ENCODE measurements around the gene SAP30L.

Gene SAP30L

DNA sequence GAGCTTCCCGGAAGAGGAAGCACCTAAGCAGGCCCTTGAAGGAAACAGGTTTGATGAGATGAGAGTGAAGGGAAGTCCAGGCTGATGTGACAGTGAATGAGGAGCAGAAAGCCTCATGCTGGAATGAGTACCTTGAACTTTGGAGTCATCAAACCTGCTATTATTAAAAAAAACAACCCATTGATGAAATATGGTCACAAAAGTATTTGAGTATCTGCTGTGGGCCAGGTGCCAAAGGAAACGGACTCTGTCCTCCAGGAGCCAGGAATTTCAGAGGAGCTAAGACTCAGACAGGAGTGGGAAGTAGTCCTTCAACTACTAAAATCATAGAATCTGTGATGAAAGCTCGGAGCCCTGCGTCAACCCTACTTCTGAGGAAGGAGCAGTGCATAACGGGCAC lies 20.4 kb downstream of the SAP30L start:
- no peak for DNase-seq

DNA sequence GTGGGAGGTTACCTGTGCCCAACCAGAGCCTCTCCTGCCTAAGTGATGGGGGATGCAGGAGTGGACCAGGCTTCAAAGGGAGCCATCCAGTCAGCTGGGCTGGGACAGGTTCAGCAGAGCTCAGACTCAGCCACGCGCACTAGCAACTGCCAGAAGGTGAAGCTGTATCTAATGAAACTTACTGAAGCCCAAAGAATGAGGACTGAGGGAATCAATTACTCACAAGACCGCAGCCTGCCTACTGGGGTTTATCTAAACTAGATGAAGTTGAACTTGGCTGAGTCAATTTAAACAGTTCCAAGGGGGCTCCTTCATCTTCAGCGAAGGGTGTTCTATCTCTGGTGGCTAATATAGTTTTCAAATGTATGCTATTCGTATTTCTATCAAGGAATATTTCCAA lies 20.9 kb downstream of the SAP30L start:
- no peak for DNase-seq

DNA sequence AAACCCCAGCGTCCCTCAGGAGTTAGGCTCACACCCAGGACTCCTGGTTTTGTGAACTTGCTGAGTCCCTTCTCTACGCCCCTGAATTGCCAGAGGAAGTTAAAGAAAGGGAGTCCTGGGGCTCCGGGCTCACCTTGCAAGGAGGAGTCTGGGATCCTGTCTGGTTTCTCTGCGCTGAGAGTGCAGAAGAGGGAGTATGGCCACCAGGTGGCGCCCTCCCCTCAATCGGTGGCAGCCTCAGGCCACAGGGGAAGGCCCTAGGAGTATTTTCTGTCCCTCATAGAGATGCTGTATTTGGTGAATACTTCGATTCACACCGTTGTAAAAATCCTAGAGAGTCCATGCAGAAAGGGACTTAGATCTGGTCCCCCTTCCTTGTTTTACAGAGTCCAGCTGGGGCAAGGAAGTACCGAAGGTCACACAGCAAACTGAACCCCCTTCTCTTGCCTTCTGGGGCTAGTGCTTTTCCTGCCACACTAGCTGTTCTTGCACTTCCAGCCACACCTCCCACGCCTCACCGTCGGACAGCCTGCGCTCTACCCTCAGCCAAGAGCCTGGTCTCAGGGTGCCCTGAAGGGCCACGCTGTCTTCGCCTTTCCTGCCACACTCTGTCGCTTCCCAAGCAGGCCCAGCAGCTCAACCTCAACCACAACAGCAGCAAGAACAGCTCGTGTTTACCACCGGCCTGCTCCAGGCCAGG lies 22.0 kb downstream of the SAP30L start:
- peak; percentile 50 to 58 for DNase-seq

DNA sequence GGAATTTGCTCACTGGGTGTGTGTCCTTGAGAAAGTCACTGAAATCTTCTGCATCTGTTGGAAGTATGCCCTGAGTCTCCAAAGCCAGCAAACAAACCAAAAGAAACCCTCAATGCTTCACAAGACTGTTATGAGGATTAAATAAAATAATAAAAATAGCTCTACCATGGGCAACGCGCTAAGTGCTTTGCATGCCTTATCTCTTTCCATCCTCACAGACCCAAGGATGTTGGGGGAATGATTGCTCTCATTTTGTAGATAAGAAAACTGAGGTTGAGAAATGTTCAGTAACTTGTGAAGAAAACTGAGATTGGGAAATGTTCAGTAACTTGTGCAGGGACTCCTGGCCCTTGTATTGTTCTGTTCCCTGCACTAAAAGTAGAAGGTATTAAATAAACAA lies 24.3 kb downstream of the SAP30L start:
- DNase-seq, result no peak

DNA sequence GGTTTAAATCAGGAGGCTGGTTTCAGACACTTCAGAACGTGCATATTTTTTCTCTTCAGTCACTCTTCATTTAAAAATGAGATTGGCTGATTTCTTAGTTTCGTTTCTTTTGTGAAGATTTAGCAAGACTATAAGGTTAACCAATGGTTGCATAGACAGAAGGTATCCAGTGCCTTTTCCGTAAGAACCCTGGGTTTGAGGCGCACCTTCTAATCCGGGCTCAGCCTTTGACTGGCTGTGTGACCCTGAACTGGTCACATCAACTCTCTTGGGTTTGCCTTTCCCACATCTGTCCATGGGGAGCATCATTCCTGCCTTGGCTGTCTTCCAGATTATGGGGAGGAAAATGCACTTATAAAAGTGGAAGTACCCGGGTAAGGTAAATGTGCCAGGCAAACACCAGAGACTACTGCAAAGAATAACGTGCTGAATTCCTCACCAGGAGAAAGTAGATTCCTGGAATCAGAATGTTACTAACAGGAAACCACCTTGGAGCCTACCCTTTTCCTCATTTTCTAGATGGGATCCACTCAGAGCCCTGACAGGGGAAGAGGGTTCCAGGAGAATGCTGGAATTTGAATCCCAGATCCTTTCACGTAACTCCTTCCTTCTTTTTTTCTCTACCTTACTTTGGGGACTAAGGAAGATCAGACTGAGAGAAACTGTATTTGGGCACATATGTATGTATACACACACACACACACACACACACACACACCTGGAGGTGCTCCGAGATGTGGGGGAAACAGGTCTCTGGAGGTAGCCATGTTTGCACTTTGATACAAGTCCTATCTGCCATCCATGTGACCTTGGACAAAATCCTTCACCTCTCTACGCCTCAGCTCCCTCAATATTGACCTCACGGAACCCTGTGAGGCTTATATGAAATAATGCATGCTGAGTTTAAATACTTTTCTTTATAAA lies 25.4 kb downstream of the SAP30L start:
- DNase-seq, result no peak

DNA sequence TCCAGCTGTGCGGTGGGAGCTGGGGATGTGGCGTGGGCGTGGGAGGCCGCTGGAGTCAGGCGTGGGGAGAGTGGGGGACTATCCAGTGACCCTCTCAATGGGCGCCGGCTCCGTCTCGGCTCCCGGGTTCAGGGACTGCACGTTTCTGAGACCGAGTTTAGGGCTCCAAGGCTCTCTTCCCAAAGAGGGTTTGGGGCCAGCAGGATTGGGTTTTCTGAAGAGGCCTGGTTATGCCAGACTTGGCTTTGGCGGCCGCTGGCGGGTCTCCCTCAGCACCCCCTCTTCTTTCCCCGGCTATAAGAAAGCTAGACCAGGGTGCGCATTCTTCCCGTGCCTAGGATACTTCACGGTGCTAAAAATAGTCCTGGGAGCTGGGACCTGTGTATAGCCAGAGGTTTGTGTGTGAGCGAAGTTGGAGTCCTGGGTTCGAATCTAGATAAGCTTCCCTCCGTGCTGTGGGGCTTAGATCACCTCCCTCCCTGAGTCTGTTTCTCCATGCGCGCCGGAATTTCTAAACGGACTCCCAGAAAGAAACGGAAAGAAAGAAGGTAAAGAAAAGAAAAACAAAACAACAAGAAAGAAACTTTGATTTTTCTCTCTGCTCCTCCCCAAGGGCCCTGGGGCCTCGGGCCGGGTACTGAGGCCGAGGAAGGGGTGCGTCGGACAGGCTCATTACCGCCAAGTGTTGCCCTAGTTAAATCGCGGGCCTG lies 27.2 kb downstream of the SAP30L start:
- no peak for DNase-seq

DNA sequence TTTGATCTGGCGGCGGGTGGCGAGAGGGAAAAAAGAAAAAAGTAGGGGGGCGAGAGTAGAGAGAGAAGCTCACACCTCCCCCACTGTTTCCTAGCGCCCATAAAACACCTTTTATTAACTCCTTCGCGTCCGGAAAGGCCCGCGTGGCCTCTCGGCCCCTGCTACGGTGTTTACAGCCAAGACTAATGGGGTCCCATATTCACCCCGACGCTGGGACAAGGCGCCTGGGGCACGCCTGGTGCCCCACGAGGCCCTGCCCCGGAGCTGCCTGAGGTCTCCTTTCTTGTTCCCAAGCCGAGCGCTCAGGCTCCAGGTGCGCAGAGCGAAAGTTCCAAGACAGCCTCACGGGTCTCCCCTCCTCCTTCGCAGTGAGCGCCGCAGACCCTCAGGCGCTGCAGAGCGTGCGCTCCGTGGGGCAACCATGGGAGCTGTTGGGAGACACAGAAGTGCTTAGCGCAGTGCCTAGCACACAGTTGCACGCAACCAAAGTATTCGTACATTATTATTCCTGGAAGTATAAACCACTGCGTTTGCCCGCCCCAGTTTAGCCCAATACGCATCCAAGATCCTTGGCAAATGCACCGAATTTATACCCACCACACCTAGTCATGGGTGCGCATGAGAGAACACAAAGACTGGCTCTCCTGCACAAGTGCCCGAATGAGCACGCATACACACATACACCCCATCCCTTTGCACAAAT lies 27.9 kb downstream of the SAP30L start:
- no peak for DNase-seq

DNA sequence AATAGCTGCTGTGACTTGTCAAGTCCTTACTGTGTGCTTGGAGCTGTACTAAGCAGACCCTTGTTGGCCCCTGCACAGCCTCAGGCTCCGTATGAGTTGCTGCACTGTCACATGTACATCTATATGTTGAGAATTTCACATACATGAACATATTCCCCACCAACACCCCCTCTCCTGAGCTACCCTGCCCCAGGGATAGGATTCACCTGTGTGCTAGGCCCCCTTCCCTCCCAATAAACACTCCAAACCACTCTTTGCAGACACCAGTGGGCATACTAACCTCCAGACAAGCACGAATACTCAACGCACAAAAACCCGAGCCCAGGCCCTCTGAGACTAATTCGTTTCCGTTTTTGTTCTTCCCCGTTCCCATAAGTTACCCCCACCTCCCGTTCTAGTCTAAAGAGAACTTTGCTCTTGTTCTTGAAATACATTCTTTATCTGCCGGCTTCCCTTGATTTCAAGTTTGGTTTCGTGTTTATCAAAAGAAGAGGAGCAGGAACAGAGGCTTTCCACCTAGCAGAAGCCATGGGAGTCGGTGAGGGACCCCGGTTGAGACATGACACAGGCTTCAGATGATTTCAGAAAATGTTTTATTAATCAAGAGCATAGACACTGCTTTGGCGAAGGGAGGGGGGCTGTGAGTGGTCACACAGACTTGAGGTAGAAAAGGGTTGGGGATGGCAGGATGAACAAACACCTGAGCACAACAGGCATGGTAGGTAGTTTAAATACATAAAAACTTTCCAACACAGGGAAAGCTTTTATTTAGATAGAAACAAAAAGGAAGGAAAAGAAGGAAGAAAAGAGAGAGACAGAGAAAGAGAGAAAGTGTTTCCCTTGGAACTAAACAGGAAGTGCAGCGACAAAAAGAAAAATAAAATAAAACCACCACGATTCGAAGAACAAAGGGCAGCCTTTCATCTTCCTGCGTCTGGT lies 28.9 kb downstream of the SAP30L start:
- no peak for DNase-seq

DNA sequence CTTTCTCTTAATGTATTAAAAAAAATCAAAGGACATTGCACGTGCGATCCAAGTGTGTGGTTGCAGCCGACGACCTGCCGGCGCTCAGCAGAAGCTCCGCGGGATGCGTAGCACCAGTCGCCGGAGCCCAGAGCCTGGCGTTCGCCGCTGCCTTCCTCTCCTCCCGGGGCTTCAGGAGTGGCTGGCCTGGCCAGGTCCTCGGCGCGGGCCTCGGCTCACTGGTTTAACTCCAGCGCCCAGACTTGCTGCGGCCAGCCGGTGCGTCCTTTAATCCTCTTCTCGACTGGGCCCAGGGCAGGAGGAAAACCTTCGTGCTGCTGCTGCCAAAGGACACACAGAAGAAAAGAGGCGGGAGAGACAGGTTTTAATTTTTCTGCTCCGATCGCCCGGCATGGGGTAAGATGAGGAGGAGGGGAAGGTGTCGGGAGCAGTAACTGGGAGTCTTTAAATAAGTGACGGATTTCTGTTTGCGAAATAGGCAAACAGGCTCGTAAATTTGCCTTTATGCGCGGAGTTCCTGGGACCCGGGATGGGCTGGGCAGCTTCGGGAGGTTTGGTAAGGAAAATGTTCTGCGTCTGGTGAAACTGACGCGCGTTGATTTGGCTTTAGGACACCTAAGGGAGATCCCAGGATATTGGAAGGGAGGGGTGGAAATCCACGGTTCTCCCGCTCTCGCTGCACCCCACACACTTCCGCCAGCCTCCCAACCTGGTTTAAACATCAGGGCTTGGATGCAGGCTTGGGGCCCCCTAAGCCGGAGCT lies 30.0 kb downstream of the SAP30L start:
- no peak for DNase-seq

DNA sequence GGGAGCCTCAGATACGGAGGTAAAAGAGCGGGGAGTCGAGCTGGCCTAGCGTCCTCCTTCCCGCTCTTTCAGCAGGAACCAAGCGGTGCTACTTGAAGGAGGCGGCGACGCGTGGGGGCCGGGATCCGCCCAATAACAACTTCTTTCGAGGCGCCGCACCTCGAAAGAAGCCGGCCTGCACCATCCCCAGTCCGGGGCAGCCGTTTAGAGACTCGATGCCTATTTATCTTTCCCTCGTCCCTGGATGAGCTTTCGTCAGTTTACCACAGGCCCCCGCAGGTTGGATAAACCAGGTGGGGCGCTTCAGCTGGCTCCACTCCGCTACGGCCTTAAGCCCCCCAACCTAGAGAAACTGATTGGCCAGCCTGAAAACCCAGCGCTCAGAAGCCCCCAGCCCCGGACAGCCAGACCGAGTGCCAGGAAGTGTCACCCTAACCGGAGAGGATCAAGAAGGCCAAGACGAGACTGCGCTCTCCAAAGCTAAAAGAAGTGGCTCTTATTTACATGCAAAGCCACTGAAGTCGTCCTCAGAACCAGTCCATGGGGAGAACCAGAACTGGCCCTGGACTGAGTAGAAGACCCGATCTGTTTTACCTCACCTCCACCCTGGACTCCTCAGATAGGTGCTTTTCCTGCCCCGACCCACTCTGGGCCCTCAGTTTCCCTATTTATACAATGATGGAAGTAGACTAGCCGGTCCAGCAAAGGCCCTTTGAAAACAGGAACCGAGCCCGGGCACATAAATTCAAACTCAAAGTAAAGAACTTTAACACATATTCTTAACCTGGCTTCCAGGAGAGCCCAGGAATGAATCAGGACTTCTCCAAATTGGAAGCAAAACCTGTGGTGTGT lies 30.8 kb downstream of the SAP30L start:
- no peak for DNase-seq

DNA sequence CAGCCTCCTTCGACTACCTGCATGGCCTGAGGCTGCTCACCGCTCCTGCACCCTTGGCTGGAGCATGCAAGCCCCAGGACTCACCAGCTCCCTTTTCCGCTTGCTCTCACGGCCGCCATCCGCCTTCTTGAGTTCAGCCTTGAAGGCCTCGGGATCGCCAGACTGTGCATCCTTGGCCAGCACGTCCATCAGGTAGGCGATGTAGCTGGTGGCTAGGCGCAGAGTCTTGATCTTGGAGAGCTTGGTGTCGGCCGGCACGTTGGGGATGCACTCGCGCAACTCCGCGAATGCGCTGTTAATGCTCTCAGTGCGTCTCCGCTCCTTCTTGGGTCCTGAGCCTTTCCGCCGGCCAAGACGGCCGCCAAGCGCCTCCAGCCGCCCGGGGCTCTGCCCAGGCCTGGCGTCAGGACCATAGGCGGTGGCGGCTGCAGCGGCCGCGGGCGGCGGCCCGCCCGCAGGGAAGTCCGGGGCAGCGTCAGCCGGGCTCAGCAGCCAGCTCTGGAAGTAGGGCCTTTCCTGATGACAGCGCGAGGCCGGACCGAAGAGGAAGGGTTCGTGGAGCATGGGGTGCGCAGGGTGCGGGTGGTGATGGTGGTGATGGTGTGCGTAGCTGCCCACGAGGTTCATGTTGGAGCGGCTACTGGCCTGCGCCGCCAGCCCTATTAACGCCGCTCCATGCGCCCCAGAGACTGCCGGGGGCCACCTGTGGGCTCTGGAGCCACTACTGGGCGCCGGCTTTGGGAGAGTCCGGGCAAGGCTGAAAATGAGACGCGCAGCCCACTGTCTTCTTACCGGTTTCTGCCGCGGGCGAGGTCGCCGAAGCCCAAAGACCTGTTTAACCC lies 31.8 kb downstream of the SAP30L start:
- DNase-seq, result no peak

DNA sequence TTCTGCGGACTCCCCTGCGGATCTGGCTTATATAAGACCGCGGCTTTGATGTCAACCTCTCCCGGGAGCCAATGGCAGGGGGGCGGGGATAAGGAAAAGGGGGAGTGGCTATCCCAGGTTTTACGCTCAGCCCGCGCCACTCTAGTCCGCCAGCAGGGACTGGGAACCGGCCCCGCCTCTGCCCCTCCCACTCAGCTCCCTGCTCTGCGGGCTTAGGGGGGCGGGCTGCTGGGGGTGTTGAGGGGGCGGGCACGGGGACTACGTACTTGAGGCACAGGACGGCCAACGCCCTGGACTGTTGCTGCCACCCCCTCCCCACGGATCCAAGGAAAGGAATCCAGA lies 32.4 kb downstream of the SAP30L start, which contains the start of gene HAND1:
Gene HAND1 (minus strand): TSS at position 4 of the 342 bp plus-strand sequence. CDS start 219 bp downstream, outside the sequence.
- DNase-seq, result no peak

DNA sequence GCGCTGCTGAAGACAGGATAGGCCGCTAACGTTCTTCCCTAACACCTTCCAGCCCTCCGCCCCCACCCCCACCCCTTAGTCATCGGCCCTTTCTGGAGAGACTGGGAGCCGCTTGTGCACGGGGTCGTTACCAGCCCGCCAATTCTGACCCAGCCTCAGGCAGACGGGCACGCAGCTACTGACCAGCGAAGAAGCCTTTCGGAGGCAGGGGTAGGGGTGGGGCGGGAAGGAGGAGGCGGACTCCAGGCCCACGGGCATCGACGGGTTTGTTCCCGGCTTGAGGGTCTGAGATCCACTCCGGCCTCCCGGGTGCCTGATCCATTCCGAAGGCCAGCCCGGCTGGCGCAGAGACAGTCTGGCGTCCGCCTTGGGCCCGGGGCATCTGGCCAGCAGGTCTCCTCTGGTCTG lies 33.0 kb downstream of the SAP30L start:
- no peak for DNase-seq

DNA sequence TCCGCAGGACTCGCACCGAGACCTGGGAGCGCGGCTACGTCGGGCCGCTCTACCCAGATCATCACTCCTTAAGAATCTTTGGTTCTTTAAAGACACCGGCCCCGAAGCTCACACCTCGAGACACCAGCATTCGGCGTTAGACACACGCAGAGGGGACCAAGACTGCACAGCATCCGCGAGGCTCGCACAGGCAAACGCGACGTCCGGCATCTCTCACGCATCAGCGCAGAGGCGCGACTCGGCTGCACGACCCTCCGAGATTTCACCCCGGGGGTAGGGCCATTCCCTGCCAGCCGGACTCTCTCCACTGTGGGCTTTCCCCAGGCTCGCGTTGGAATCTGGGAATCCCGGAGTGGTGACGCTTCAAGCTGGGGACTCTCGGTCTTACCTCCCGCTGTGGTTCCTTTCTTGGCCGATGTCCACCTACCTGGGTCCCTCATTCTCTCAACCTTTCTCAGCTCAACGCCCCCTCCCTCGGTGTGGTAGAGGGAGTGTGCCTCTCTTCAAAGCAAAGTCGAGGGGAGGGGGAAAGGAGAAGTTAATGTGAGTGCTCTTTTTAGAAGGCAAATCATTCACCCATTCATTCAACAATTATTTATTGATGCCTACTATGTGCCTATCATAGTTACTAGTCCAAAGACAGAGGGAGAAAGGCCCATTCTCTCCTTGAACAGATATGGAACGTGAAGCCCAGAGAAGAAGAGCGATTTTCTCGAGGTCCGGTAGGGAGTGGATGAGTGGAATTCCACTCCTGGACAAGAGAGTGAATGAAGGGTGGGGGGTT lies 33.6 kb downstream of the SAP30L start:
- DNase-seq, result no peak

DNA sequence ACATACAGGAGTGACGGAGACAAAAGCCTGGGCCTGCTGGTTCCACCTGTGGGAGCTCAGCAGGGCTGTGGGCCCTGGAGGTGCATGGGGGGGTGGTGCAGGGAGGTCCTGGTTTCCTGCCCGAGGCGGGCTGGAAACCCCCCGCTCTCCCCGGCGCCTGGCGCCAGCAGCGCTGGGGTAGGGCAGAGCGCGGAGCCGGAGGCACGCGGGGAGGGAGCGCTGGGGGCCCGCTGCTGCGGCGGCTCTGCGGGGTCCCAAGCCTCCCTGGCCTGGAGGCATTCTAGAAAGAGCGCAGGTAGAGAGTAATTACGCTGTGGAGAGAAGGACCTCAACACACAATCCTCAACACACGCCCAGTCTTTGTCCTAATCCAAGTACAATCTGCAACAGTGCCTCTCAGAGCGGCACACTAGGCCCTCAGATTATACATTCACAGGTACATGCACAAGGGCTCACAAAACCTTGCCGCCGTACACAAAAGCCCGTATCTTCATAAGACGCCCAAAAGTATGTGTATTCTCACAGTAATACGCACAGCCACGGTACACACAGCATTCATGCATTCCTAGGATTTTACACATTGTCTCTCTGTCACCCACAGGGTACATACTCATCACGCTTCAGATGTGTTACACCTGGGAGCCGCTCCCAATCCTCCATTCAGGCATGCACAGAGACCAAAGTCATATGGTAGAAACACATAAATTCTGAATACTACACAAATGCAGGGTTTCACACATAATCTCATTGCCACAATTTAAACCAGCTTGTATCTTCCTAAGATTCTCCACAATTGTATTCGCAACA lies 34.4 kb downstream of the SAP30L start:
- no peak for DNase-seq

DNA sequence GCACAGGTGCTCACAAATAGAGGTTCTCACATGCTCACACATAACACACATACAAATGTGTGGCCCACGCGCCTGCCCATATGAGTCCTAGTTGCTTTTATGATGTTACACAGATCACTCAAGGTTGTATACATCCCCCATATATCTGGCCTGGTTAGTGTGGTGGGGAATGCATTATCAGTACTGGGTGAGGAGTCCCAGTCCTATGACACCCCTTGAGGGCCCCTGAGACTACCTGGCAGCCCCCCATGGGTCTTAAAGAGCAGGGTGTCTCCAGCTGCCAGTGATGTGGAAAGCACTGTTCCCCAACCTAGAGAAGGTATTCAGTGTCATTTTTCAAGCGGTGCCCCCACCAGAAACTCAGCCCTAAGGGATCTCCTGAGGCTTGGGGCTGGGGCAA lies 35.0 kb downstream of the SAP30L start:
- DNase-seq, result no peak
